Tibial nerve (tissue), 4 donors: ENCODE results near the gene TXNDC12. TPM values are rescaled to one million over a fixed set of nuclear protein-coding genes. Genes with fewer than 3 reads are reported as not detected.

ENCODE experiments used
- DNase-seq, 2 donors: peaks; one replicate each; pipeline ENCODE4 v3.0.0-alpha.2; 2019; ENCODE audit warnings: low spot score in 2 of 2
- H3K27ac ChIP-seq, 4 donors: fragments of 200-600 bp; sonication (generic) in 3 of 4; one replicate each; pipeline ENCODE4 v1.5.1; 2017 to 2019; ENCODE audit warnings: mild to moderate bottlenecking in 1 of 4
- H3K27me3 ChIP-seq, 2 donors: fragments of 200-600 bp; sonication (generic) in 1 of 2; one replicate each; pipeline versions ENCODE4 v1.5.1 to v1.6.0; 2017 to 2019
- H3K36me3 ChIP-seq, 3 donors: fragments of 200-600 bp; sonication (generic); one replicate each; pipeline ENCODE4 v1.5.1; 2018 to 2019
- H3K4me1 ChIP-seq, 4 donors: fragments of 200-600 bp; sonication (generic) in 3 of 4; one replicate each; pipeline ENCODE4 v1.5.1; 2017 to 2019
- H3K4me3 ChIP-seq, 4 donors: fragments of 200-600 bp; sonication (generic) in 3 of 4; one replicate each; pipeline ENCODE4 v1.5.1; 2017 to 2019; ENCODE audit warnings: mild to moderate bottlenecking in 1 of 4, moderate library complexity in 1 of 4
- H3K9me3 ChIP-seq, 4 donors: fragments of 200-600 bp; sonication (generic) in 3 of 4; one replicate each; pipeline ENCODE4 v1.5.1; 2017 to 2019
- EP300 ChIP-seq, 2 donors: sonication (generic); formaldehyde crosslinking; IDR thresholded peaks; one replicate each; pipeline ENCODE4 v1.6.1; 2017; ENCODE audit warnings: antibody characterized with exemption in 2 of 2, mild to moderate bottlenecking in 1 of 2
- POLR2A ChIP-seq, 2 donors: fragments of 450-650 bp; IDR thresholded peaks; one replicate each; pipeline ENCODE4 v1.6.1; 2017; ENCODE audit warnings: antibody characterized with exemption in 2 of 2, mild to moderate bottlenecking in 2 of 2, moderate library complexity in 2 of 2
- WGBS, 2 donors: methylation state at CpG; one replicate each; pipeline ENCODE4 v1.1.5; 2018; 5-methylcytosine and 5-hydroxymethylcytosine counted together
- total RNA-seq, 4 donors: library from RNA; depleted of rRNA; stranded (reverse); fragments of >200 nt; gene quantifications; one replicate each; pipeline ENCODE4 v1.1.0, GENCODE V29; 2016
- TF ChIP-seq, protein P1 (sequence below), 5 experiments: fragments of 200-600 bp in 3 of 5; fragments of 450-650 bp in 2 of 5; sonication (generic) in 3 of 5; IDR thresholded peaks; one replicate each; pipeline ENCODE4 v1.5.1; 2016 to 2019; ENCODE audit warnings: antibody characterized with exemption in 5 of 5, mild to moderate bottlenecking in 3 of 5, moderate library complexity in 2 of 5

The TXNDC12 gene
- total RNA-seq, 4 donors from 2014 or later: 32.7 to 65.6 (median 37.4) TPM

DNA sequence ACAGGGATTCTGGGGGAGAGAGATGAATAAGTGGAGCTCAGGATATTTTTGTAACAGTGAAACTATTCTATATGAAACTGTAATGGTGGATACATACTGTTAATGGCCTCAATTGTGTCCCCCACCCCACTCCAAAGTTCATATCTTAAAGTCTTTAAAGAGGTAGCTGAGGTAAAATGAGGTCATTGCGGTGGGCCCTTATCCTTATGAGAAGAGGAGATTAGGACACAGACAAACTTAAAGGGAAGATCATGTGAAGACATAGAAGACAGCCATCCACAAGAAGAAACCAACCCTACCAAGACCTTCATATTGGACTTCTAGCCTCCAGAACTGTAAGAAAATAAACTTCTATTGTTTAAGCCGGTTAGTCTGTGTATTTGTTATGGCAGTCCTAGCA, 9.8 kb downstream of the TXNDC12 start:
- Histone ChIP-seq H3K27ac (no peak overlapping the region), H3K4me1 (no peaks in the 10 kb centered on the region), H3K27me3 (no peaks in the 10 kb centered on the region), H3K4me3 (no peak overlapping the region), H3K9me3 (no peaks in the 10 kb centered on the region), H3K36me3 (peaks cover 0 to 16% (median 0%) of the 10 kb centered on the region in 3 donors)
- TF ChIP-seq, protein P1, sequence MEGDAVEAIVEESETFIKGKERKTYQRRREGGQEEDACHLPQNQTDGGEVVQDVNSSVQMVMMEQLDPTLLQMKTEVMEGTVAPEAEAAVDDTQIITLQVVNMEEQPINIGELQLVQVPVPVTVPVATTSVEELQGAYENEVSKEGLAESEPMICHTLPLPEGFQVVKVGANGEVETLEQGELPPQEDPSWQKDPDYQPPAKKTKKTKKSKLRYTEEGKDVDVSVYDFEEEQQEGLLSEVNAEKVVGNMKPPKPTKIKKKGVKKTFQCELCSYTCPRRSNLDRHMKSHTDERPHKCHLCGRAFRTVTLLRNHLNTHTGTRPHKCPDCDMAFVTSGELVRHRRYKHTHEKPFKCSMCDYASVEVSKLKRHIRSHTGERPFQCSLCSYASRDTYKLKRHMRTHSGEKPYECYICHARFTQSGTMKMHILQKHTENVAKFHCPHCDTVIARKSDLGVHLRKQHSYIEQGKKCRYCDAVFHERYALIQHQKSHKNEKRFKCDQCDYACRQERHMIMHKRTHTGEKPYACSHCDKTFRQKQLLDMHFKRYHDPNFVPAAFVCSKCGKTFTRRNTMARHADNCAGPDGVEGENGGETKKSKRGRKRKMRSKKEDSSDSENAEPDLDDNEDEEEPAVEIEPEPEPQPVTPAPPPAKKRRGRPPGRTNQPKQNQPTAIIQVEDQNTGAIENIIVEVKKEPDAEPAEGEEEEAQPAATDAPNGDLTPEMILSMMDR (IDR thresholded peaks at IDR 0.05): no peak
- TF ChIP-seq EP300 (IDR thresholded peaks at IDR 0.05) (no peak), POLR2A (IDR thresholded peaks at IDR 0.05) (no peak)
- 92 to 95% methylated on average over 2 of the region's 2 CpGs for WGBS, 2 donors
- DNase-seq: no peak

DNA sequence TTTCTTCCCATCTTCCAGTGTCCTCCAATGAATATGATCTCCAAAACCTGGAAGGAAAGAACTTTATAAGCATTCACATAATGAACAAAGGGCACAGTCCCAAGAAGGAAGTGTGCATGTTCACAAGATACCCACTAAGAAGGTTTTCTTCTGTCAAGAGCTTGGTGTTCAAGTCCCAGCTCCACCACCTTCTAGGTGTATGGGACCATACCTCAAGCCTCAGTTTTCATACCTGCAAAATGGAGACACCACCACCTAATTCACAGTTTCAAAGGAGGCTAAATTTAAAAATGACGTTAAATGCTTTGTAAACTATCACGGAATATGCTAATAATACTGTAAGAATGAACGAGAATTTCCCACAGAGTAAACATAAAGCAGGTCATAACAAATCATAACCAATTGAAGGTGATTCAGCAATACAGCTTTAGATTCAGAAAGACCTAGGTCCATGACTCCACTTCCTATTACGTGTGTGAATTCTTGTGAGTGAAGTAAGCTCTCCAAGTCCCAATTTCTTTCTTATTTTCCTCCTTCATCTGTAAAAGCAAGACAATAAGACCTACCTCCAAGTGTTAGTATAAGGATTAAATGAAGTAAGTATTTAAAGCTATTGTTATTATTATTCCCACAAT, 13.3 kb downstream of the TXNDC12 start:
- peaks cover 0 to 49% (median 3%) of the 10 kb centered on the region in 3 donors for H3K36me3 ChIP-seq
- no peak overlapping the region for H3K27ac ChIP-seq
- TF ChIP-seq POLR2A (IDR thresholded peaks at IDR 0.05) (no peak), EP300 (IDR thresholded peaks at IDR 0.05) (no peak)
- TF ChIP-seq, protein P1 (IDR thresholded peaks at IDR 0.05): no peak
- no peak for DNase-seq
- no peaks in the 10 kb centered on the region for H3K9me3 ChIP-seq
- 95 to 96% methylated on average over 4 of the region's 4 CpGs for WGBS, 2 donors
- no peaks in the 10 kb centered on the region for H3K4me1 ChIP-seq
- no peak overlapping the region for H3K4me3 ChIP-seq
- no peaks in the 10 kb centered on the region for H3K27me3 ChIP-seq

DNA sequence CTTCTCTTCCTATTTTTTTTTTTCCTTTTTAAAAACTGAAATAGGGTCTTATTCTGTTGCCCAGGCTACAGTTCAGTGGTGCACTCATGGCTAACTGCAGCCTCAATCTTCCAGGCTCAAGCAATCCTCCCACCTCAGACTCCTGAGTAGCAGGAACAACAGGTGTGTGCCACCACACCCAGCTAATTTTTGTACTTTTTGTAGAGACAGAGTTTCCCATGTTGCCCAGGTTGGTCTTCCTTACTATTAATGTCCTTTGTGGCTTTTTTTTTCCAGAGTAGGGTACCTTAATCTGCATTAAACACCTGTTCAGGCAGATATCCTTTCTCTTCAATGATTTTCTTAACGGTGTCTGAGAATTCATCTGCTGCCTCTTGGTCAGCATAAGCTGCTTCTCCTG, 17.1 kb downstream of the TXNDC12 start:
- Histone ChIP-seq H3K9me3 (no peaks in the 10 kb centered on the region), H3K36me3 (peaks cover 0 to 56% (median 3%) of the 10 kb centered on the region in 3 donors), H3K4me3 (no peak overlapping the region), H3K4me1 (peaks cover 0 to 8% (median 0%) of the 10 kb centered on the region in 4 donors), H3K27ac (no peak overlapping the region), H3K27me3 (no peaks in the 10 kb centered on the region)
- DNase-seq: no peak
- 91% methylated on average over 1 of the region's 1 CpG for WGBS, 2 donors
- TF ChIP-seq POLR2A (IDR thresholded peaks at IDR 0.05) (no peak), EP300 (IDR thresholded peaks at IDR 0.05) (no peak)
- TF ChIP-seq, protein P1 (IDR thresholded peaks at IDR 0.05): no peak

DNA sequence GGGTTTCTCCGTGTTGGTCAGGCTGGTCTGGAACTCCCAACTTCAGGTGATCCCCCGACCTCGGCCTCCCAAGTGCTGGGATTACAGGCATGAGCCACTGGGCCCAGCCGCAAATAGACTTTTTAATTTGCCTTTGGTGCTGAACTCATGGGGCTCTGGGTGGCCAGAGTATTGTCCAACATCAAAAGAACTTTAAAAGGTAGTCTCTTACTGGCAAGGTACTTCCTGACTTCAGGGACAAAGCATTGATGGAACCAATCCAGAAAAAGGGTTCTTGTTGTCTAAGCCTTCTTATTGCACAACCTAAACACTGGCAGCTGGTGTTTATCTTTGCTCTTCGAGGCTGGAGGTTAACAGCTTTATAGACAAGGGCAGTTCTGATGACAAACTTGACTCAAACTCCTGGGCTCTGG, 17.6 kb downstream of the TXNDC12 start:
- H3K4me1 ChIP-seq: peaks cover 0 to 13% (median 4%) of the 10 kb centered on the region in 4 donors
- no peak for DNase-seq
- no peaks in the 10 kb centered on the region for H3K9me3 ChIP-seq
- WGBS, 2 donors: 75 to 79% methylated on average over 5 of the region's 5 CpGs
- no peak overlapping the region for H3K27ac ChIP-seq
- no peak for TF ChIP-seq EP300 (IDR thresholded peaks at IDR 0.05)
- no peak for TF ChIP-seq POLR2A (IDR thresholded peaks at IDR 0.05)
- TF ChIP-seq, protein P1 (IDR thresholded peaks at IDR 0.05): no peak
- H3K4me3 ChIP-seq: no peak overlapping the region
- H3K27me3 ChIP-seq: no peaks in the 10 kb centered on the region
- peaks cover 0 to 56% (median 3%) of the 10 kb centered on the region in 3 donors for H3K36me3 ChIP-seq

DNA sequence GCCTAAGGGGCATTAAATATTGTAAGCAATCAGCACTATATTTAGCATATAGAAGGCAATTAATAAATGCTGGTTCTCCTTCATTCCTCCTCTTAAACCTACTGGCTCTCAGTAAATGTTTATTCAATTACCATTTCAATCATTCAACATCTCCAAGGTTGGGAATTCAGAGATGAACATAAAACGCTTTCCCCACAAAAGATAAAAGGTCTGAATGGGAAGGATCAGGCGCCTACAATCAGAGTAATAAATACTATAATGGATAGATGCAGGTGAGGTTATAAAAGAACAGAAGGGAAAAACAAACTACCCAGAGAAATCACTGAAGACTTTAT, 21.0 kb downstream of the TXNDC12 start:
- Histone ChIP-seq H3K9me3 (no peaks in the 10 kb centered on the region), H3K27ac (peak overlapping the region; percentile 79 to 89 (median 86)), H3K4me1 (peaks cover 0 to 39% (median 16%) of the 10 kb centered on the region in 4 donors), H3K36me3 (peaks cover 0 to 31% (median 3%) of the 10 kb centered on the region in 3 donors), H3K27me3 (no peaks in the 10 kb centered on the region), H3K4me3 (peak overlapping the region in 3 of 4 donors; percentile 66 to 88 (median 83))
- 94 to 99% methylated on average over 2 of the region's 2 CpGs for WGBS, 2 donors
- TF ChIP-seq POLR2A (IDR thresholded peaks at IDR 0.05): no peak
- TF ChIP-seq, protein P1 (IDR thresholded peaks at IDR 0.05): no peak
- TF ChIP-seq EP300 (IDR thresholded peaks at IDR 0.05): no peak
- no peak for DNase-seq
